ENCODE results near the gene PIGC.

PIGC gene

DNA sequence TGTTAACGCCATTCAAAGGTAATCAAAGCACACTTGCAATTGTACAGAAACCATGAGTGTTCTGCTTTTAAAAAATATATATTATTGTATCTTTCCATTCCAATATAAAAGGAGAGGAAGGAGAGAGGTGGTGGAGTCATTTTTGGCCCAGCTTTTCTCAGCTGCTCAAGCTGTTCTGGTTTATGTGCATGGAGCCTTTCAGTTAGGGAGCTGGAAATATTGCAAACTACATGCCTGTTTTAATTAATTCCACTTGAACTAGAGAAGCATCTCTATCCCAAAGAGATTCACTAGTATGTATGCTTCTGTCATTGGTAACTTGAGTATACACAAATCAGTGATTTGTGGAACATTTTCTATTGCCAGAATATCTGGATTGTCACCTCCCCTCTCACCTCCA is 51.9 kb downstream of the PIGC start:
- TF ChIP-seq, protein P1, sequence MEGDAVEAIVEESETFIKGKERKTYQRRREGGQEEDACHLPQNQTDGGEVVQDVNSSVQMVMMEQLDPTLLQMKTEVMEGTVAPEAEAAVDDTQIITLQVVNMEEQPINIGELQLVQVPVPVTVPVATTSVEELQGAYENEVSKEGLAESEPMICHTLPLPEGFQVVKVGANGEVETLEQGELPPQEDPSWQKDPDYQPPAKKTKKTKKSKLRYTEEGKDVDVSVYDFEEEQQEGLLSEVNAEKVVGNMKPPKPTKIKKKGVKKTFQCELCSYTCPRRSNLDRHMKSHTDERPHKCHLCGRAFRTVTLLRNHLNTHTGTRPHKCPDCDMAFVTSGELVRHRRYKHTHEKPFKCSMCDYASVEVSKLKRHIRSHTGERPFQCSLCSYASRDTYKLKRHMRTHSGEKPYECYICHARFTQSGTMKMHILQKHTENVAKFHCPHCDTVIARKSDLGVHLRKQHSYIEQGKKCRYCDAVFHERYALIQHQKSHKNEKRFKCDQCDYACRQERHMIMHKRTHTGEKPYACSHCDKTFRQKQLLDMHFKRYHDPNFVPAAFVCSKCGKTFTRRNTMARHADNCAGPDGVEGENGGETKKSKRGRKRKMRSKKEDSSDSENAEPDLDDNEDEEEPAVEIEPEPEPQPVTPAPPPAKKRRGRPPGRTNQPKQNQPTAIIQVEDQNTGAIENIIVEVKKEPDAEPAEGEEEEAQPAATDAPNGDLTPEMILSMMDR (IDR thresholded peaks at IDR 0.05; ENCODE audit: control insufficient read depth, extremely low read depth, insufficient read depth) = no peak
- no peak overlapping the region for H3K4me3 ChIP-seq (ENCODE audit: low read depth, low read length)
- no peak for DNase-seq (ENCODE audit: low read depth)

All from LNCaP clone FGC (cell line).